Heart left ventricle (tissue), 16 donors: ENCODE measurements around the gene DNAJA4. TPM values are rescaled to one million over a fixed set of nuclear protein-coding genes. Genes with fewer than 3 reads are reported as not detected.

Experiments used
- ATAC-seq, 4 donors: fragments of 200-7000 bp; cut with Tn5 transposase; one replicate each; pipeline ENCODE4 v1.9.1; 2020 to 2022; ENCODE audit warnings: moderate library complexity in 4 of 4, mild to moderate bottlenecking in 3 of 4, moderate number of reproducible peaks in 1 of 4
- DNase-seq, 5 donors: peaks; one replicate each; pipeline ENCODE4 v3.0.0-alpha.2; 2020
- H3K27ac ChIP-seq, 12 donors: fragments of 200-600 bp; sonication (generic) in 4 of 12; one replicate each; pipeline versions ENCODE4 v1.5.0 to v1.8.0; 2016 to 2022; ENCODE audit warnings: mild to moderate bottlenecking in 2 of 12
- H3K27me3 ChIP-seq, 9 donors: fragments of 200-600 bp; sonication (generic) in 2 of 9; one replicate each; pipeline versions ENCODE4 v1.5.1 to v1.8.0; 2016 to 2022; ENCODE audit warnings: mild to moderate bottlenecking in 3 of 9
- H3K36me3 ChIP-seq, 9 donors: fragments of 200-600 bp; sonication (generic) in 2 of 9; one replicate each; pipeline versions ENCODE4 v1.5.0 to v1.8.0; 2018 to 2022; ENCODE audit warnings: mild to moderate bottlenecking in 2 of 9
- H3K4me1 ChIP-seq, 12 donors: fragments of 200-600 bp; sonication (generic) in 4 of 12; one replicate each; pipeline versions ENCODE4 v1.5.0 to v1.8.0; 2016 to 2022; ENCODE audit warnings: mild to moderate bottlenecking in 3 of 12
- H3K4me3 ChIP-seq, 12 donors: fragments of 200-600 bp; sonication (generic) in 4 of 12; one replicate each; pipeline versions ENCODE4 v1.5.0 to v1.8.0; 2017 to 2022; ENCODE audit warnings: mild to moderate bottlenecking in 9 of 12, moderate library complexity in 4 of 12
- H3K9me3 ChIP-seq, 12 donors: fragments of 200-600 bp; sonication (generic) in 4 of 12; one replicate each; pipeline versions ENCODE4 v1.5.0 to v1.8.0; 2016 to 2022; ENCODE audit warnings: mild to moderate bottlenecking in 1 of 12
- CTCF ChIP-seq, 12 donors: fragments of 200-600 bp; sonication (generic) in 4 of 12; IDR thresholded peaks; one replicate each; pipeline versions ENCODE4 v1.5.0 to v1.8.0; 2018 to 2022; ENCODE audit warnings: antibody characterized with exemption in 12 of 12, mild to moderate bottlenecking in 5 of 12
- POLR2A ChIP-seq, 2 donors: fragments of 450-650 bp; IDR thresholded peaks; one replicate each; pipeline ENCODE4 v1.6.1; 2017; ENCODE audit warnings: antibody characterized with exemption in 2 of 2, mild to moderate bottlenecking in 2 of 2, moderate library complexity in 2 of 2
- WGBS, 4 donors: extraction: QIAGEN DNeasy Blood & Tissue Kit in 2 of 4; methylation state at CpG; one replicate each; pipeline versions ENCODE4 v1.1.5 to v1.1.7; 2013 to 2018; 5-methylcytosine and 5-hydroxymethylcytosine counted together
- intact Hi-C, 10 donors: fragments of 100-400 bp; cut with DNase I; formaldehyde crosslinking; loops; one replicate each; pipeline versions ENCODE4 v1.11.1 to v1.14.2; 2022
- polyA plus RNA-seq, 2 donors: library from polyadenylated mRNA; stranded (reverse); fragments of 200-250 nt; gene quantifications; one replicate each; pipeline ENCODE4 v1.2.3, GENCODE V29; 2013
- total RNA-seq, 9 donors: library from RNA; depleted of rRNA in 2 of 9; stranded (reverse); fragments of >200 nt in 2 of 9; fragmentation: NEBNext Ultra II Directional in 3 of 9; extraction: Animal tissue kit (Norgen Biotek cat#: 25700) in 3 of 9; gene quantifications; one replicate each; pipeline versions ENCODE4 v1.1.0 to v1.2.4, GENCODE V29; 2016 to 2023
- donor health status: ischemic (EF 13 %, LVEDD 7.1; RV severe dilation, severe dysfunction).
- donor health status: healthy with polysubstance abuse.
- donor health status: DM: no; HTN: yes; CAD: no.
- donor health status: DM: no; HTN: no; CAD: no.
- donor health status: ischemic (EF 25% LVEDD 6.9; RV normal size, moderate dysfunction).
- donor health status: ischemic (EF 25% LVEDD 5.7; RV mildly dilated, moderate dysfunction).
- donor health status: healthy.
- donor health status: DM: yes; HTN: yes; CAD: no.
- donor health status: ischemic (EF 35%, LVEDD 5.7; RV mildly dilated, moderate dysfunction).
- donor health status: nonischemic (EF 11% LVEDD 7.7; RV severe dilation, severe dysfunction).
- donor health status: DM: yes; HTN: yes; CAD: no.
- donor health status: PGD.
- donor health status: ischemic (EF 29% LVEDD 5.4; RV normal size, mild dysfunction).
- donor health status: nonischemic (EF 23%, LVEDD 6.1; RV moderate dilation, normal function).

DNAJA4 gene
- total and polyA plus RNA-seq, 11 donors = 62.3 to 503 (median 94.6) TPM

DNA sequence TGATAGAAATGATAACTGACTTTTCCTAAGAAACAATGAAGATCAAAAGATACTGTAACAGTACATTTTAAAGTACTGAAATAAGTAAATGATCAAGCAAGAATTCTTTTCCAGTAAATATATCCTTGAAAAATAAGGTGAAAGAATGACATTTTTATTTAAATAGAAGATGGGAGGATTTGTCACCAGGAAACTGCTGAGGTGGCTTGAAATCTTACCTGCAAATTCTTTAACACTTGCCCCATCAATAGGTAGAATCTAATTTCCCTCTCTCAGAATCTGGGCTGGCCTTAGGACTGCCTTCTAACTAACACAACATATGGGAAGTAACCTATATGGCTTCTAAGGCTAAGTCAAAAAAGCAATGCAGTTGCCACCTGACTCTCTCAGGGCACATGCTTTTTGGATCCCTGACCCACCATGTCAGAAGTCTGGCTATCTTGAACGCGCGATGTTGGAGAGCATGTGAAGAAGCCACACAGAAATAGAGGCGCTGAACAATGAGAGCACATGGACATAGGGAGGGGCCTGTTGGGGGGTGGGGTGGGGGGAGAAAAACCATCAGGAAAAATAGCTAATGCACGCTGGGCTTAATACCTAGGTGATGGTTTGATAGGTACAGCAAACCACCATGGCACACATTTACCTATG, 41.5 kb upstream of the DNAJA4 start:
- no peak for DNase-seq
- H3K9me3 ChIP-seq = peaks cover 0 to 16% (median 3%) of the 10 kb centered on the region in 12 donors
- H3K27ac ChIP-seq = peak overlapping the region; percentile 29 to 79 (median 64)
- intact Hi-C loops = no loop called here
- H3K27me3 ChIP-seq = no peaks in the 10 kb centered on the region
- H3K4me3 ChIP-seq = no peak overlapping the region
- 58 to 76% (median 59%) methylated on average over 5 of the region's 5 CpGs for WGBS, 4 donors
- TF ChIP-seq POLR2A (IDR thresholded peaks at IDR 0.05) (no peak), CTCF (IDR thresholded peaks at IDR 0.05) (no peak)
- ATAC-seq = peak; percentile 47 to 82 (median 68)
- peaks cover 0 to 26% (median 7%) of the 10 kb centered on the region in 12 donors for H3K4me1 ChIP-seq
- H3K36me3 ChIP-seq = no peaks in the 10 kb centered on the region

DNA sequence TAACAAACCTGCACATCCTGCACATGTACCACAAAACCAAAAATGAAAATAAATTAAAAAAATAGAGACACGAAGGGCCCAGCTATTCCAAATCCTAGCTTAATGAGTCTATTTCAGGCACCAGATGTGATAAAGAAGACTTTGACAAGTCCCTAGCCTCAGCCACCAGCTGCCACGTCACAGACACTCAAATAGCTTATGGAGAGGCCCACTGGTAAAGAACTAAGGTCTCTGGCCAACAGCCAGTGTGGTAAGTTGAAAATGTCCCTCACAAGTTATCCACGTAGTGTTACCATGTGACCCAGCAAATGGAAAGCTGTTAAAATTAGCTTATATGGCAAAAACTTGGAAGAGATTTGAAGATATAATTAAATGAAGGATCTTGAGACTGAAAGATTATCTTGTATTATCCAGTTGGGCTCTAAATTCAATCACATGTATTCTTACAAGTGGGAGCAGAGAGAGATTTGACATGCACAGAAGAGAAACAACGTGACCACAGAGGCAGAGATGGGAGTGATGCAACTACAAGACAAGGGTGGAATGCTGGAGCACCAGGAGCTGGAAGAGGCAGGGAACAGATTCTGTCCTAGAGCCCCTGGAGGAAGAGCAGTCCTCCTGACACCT, 40.9 kb upstream of the DNAJA4 start:
- TF ChIP-seq CTCF (IDR thresholded peaks at IDR 0.05) (no peak), POLR2A (IDR thresholded peaks at IDR 0.05) (no peak)
- Histone ChIP-seq H3K4me1 (peaks cover 0 to 24% (median 7%) of the 10 kb centered on the region in 12 donors), H3K4me3 (no peak overlapping the region), H3K36me3 (no peaks in the 10 kb centered on the region), H3K9me3 (peaks cover 0 to 16% (median 3%) of the 10 kb centered on the region in 12 donors), H3K27ac (peak overlapping the region; percentile 32 to 79 (median 64)), H3K27me3 (no peaks in the 10 kb centered on the region)
- WGBS, 4 donors = 29 to 40% (median 36%) methylated on average over 4 of the region's 4 CpGs
- intact Hi-C loops = no loop called here
- DNase-seq (peak; percentile 42 to 86 (median 58)), ATAC-seq (peak; percentile 87 to 93 (median 90))

DNA sequence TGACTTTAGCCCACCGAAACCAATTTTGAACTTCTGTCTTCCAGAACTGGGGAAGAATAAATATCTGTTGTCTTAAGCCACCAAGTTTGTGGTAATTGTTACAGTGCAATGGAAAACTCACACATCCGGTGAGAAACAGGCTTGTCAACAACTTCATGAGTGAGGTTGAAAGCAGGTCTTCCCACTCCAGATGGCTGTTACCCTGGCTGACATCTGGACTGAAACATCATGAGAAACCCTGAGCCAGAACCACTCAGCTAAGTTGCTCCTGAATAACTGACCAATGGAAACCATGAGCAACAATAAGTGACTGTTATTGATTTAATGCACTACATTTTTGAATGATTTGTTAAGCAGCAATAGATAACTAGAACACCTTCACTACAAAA, 40.3 kb upstream of the DNAJA4 start:
- TF ChIP-seq POLR2A (IDR thresholded peaks at IDR 0.05) = no peak
- no peak for TF ChIP-seq CTCF (IDR thresholded peaks at IDR 0.05)
- H3K9me3 ChIP-seq = peaks cover 0 to 16% (median 3%) of the 10 kb centered on the region in 12 donors
- H3K27me3 ChIP-seq = no peaks in the 10 kb centered on the region
- WGBS, 4 donors = 27 to 58% (median 50%) methylated on average over 2 of the region's 2 CpGs
- peak overlapping the region; percentile 32 to 79 (median 64) for H3K27ac ChIP-seq
- ATAC-seq = peak in 3 of 4 donors; percentile 35 to 69 (median 62)
- H3K4me1 ChIP-seq = peaks cover 0 to 24% (median 7%) of the 10 kb centered on the region in 12 donors
- no peaks in the 10 kb centered on the region for H3K36me3 ChIP-seq
- no peak overlapping the region for H3K4me3 ChIP-seq
- intact Hi-C loops = no loop called here
- DNase-seq = peak in 1 of 5 donors; percentile 19

- TF ChIP-seq CTCF (IDR thresholded peaks at IDR 0.05) (no peak), POLR2A (IDR thresholded peaks at IDR 0.05) (no peak)
- intact Hi-C loops = no loop called here
- H3K4me1 ChIP-seq = peaks cover 0 to 22% (median 7%) of the 10 kb centered on the region in 12 donors
- WGBS, 4 donors = 96 to 99% (median 97%) methylated on average over 3 of the region's 3 CpGs
- no peaks in the 10 kb centered on the region for H3K36me3 ChIP-seq
- no peaks in the 10 kb centered on the region for H3K27me3 ChIP-seq
- ATAC-seq = no peak
- peaks cover 0 to 16% (median 3%) of the 10 kb centered on the region in 12 donors for H3K9me3 ChIP-seq
- peak in 1 of 5 donors; percentile 14 for DNase-seq
- H3K27ac ChIP-seq = no peak overlapping the region
- no peak overlapping the region for H3K4me3 ChIP-seq
These were observed 38.4 kb upstream of the DNAJA4 start for GRCh38 chr15:78225783-78226541.
